Colonic mucosa (tissue), 4 donors: ENCODE results near the gene CBLL1. TPM values are rescaled to one million over a fixed set of nuclear protein-coding genes. Genes with fewer than 3 reads are reported as not detected.

Source experiments
- DNase-seq: peaks from one replicate; pipeline ENCODE4 v3.0.0-alpha.2; 2020
- H3K27ac ChIP-seq: fragments of 200-600 bp; one replicate; pipeline ENCODE4 v1.8.0; 2021
- H3K27me3 ChIP-seq: fragments of 200-600 bp; one replicate; pipeline ENCODE4 v1.8.0; 2021
- H3K36me3 ChIP-seq: fragments of 200-600 bp; one replicate; pipeline ENCODE4 v1.8.0; 2021
- H3K4me1 ChIP-seq: fragments of 200-600 bp; one replicate; pipeline ENCODE4 v1.8.0; 2021; ENCODE audit warnings: mild to moderate bottlenecking
- H3K4me3 ChIP-seq: fragments of 200-600 bp; one replicate; pipeline ENCODE4 v1.8.0; 2021
- H3K9ac ChIP-seq, 2 donors: one replicate each; pipeline ENCODE4 v1.7.0; 2013; ENCODE audit warnings: control low read depth in 2 of 2, low read depth in 2 of 2, low read length in 2 of 2
- H3K9me3 ChIP-seq: fragments of 200-600 bp; one replicate; pipeline ENCODE4 v1.8.0; 2021
- CTCF ChIP-seq: fragments of 200-600 bp; IDR thresholded peaks from one replicate; pipeline ENCODE4 v1.8.0; 2022; ENCODE audit warnings: antibody characterized with exemption, mild to moderate bottlenecking
- intact Hi-C: fragments of 100-400 bp; cut with DNase I; formaldehyde crosslinking; loops from one replicate; pipeline ENCODE4 v1.14.1; 2022
- total RNA-seq, 2 donors: library from RNA; stranded (reverse); fragmentation: NEBNext Ultra II Directional in 1 of 2; extraction: Animal tissue kit (Norgen Biotek cat#: 25700) in 1 of 2; gene quantifications; one replicate each; pipeline ENCODE4 v1.2.1, GENCODE V29; 2021
- donor health status: healthy.
- donor health status: DM: no; HTN: no; CAD: no.
- donor health status: DM: no; HTN: no; CAD: no.

Gene CBLL1
- total RNA-seq, 2 donors from 2014 or later = 21.5 to 23.2 TPM

- Histone ChIP-seq H3K4me3 (no peak overlapping the region), H3K9me3 (no peaks in the 10 kb centered on the region), H3K9ac (no peak overlapping the region), H3K27me3 (no peaks in the 10 kb centered on the region), H3K4me1 (no peaks in the 10 kb centered on the region), H3K27ac (no peak overlapping the region), H3K36me3 (no peaks in the 10 kb centered on the region)
- no peak for TF ChIP-seq CTCF
- intact Hi-C loops = loop anchor here (10.0 kb wide), 1 partner anchor 102 kb away; no protein-coding TSS in a partner anchor
- no peak for DNase-seq
Measured at GRCh38 chr7:107773027-107773426, 29.1 kb downstream of the CBLL1 start.

GRCh38 chr7:107777702-107778101 lies 33.8 kb downstream of the CBLL1 start:
- Histone ChIP-seq H3K27me3 (no peaks in the 10 kb centered on the region), H3K9me3 (no peaks in the 10 kb centered on the region), H3K36me3 (no peaks in the 10 kb centered on the region), H3K4me1 (no peaks in the 10 kb centered on the region), H3K4me3 (no peak overlapping the region), H3K27ac (no peak overlapping the region), H3K9ac (no peak overlapping the region)
- no peak for TF ChIP-seq CTCF
- DNase-seq = no peak
- intact Hi-C loops = loop anchor here (10.0 kb wide), 1 partner anchor 97 kb away; no protein-coding TSS in a partner anchor

GRCh38 chr7:107778283-107778682 lies 34.3 kb downstream of the CBLL1 start:
- no peaks in the 10 kb centered on the region for H3K36me3 ChIP-seq
- no peak overlapping the region for H3K4me3 ChIP-seq
- no peaks in the 10 kb centered on the region for H3K27me3 ChIP-seq
- no peak for DNase-seq
- no peak overlapping the region for H3K27ac ChIP-seq
- no peaks in the 10 kb centered on the region for H3K9me3 ChIP-seq
- TF ChIP-seq CTCF = no peak
- no peak overlapping the region for H3K9ac ChIP-seq
- intact Hi-C loops = loop anchor here (10.0 kb wide), 1 partner anchor 97 kb away; no protein-coding TSS in a partner anchor
- H3K4me1 ChIP-seq = no peaks in the 10 kb centered on the region

GRCh38 chr7:107779647-107780099 lies 35.7 kb downstream of the CBLL1 start:
- no peak for TF ChIP-seq CTCF
- Histone ChIP-seq H3K9me3 (no peaks in the 10 kb centered on the region), H3K9ac (no peak overlapping the region), H3K4me3 (no peak overlapping the region), H3K4me1 (no peaks in the 10 kb centered on the region), H3K27ac (no peak overlapping the region), H3K27me3 (no peaks in the 10 kb centered on the region), H3K36me3 (no peaks in the 10 kb centered on the region)
- intact Hi-C loops = loop anchor here (10.0 kb wide), 1 partner anchor 95 kb away; no protein-coding TSS in a partner anchor
- DNase-seq = peak; percentile 58

- Histone ChIP-seq H3K27me3 (no peaks in the 10 kb centered on the region), H3K4me3 (no peak overlapping the region), H3K9ac (no peak overlapping the region), H3K36me3 (no peaks in the 10 kb centered on the region), H3K9me3 (no peaks in the 10 kb centered on the region), H3K4me1 (no peaks in the 10 kb centered on the region), H3K27ac (no peak overlapping the region)
- intact Hi-C loops = no loop called here
- no peak for TF ChIP-seq CTCF
- DNase-seq = no peak
Measured at GRCh38 chr7:107782374-107782773, 38.4 kb downstream of the CBLL1 start.
